Mucosa of rectum (tissue), 2 donors: Measurements from ENCODE around the gene THUMPD3.
A peak's percentile ranks its signal among the peaks of the same experiment; 100 is the strongest.

ENCODE experiments used
- H3K27ac ChIP-seq, 2 donors: one replicate each; pipeline ENCODE4 v1.7.0; 2013; ENCODE audit warnings: inconsistent platforms in 2 of 2, low read depth in 2 of 2, low read length in 2 of 2
- H3K27me3 ChIP-seq, 2 donors: one replicate each; pipeline ENCODE4 v1.7.0; 2013; ENCODE audit warnings: low read length in 2 of 2; ENCODE audit not compliant: control insufficient read depth in 2 of 2, insufficient read depth in 2 of 2
- H3K36me3 ChIP-seq, 2 donors: one replicate each; pipeline ENCODE4 v1.7.0; 2013; ENCODE audit warnings: low read length in 2 of 2; ENCODE audit not compliant: control insufficient read depth in 2 of 2, insufficient read depth in 2 of 2
- H3K4me1 ChIP-seq, 2 donors: one replicate each; pipeline ENCODE4 v1.7.0; 2013; ENCODE audit warnings: low read length in 2 of 2, mild to moderate bottlenecking in 1 of 2; ENCODE audit not compliant: control insufficient read depth in 2 of 2, insufficient read depth in 2 of 2
- H3K4me3 ChIP-seq, 2 donors: one replicate each; pipeline ENCODE4 v1.7.0; 2013; ENCODE audit warnings: low read length in 2 of 2
- H3K9ac ChIP-seq, 2 donors: one replicate each; pipeline ENCODE4 v1.7.0; 2013; ENCODE audit warnings: low read length in 2 of 2, low read depth in 1 of 2, mild to moderate bottlenecking in 1 of 2
- H3K9me3 ChIP-seq, 2 donors: one replicate each; pipeline ENCODE4 v1.7.0; 2013; ENCODE audit warnings: low read length in 2 of 2; ENCODE audit not compliant: control insufficient read depth in 2 of 2
- donor health status: healthy.
- donor health status: Normal muscosa, but diverticular disease.

The THUMPD3 gene

GRCh38 chr3:9362731-9363530 lies at the start of gene THUMPD3:
Gene THUMPD3 (plus strand): TSS chr3:9363054. CDS start chr3:9365069, 2,015 bp downstream.
- Histone ChIP-seq H3K9me3 (no peaks in the 10 kb centered on the region), H3K27ac (peak within 1 kb of the TSS; percentile 87 to 88), H3K4me3 (peak within 1 kb of the TSS; percentile 93 to 99), H3K36me3 (peaks cover 8 to 24% of the 10 kb centered on the region in 2 donors), H3K9ac (peak within 1 kb of the TSS; percentile 83 to 98), H3K4me1 (peaks cover 4 to 8% of the 10 kb centered on the region in 2 donors), H3K27me3 (no peaks in the 10 kb centered on the region)

- H3K36me3 ChIP-seq = no peaks in the 10 kb centered on the region
- H3K27ac ChIP-seq = no peak overlapping the region
- H3K9ac ChIP-seq = no peak overlapping the region
- H3K27me3 ChIP-seq = no peaks in the 10 kb centered on the region
- peaks cover 0 to 2% of the 10 kb centered on the region in 2 donors for H3K4me1 ChIP-seq
- H3K9me3 ChIP-seq = no peaks in the 10 kb centered on the region
- no peak overlapping the region for H3K4me3 ChIP-seq
Measured at GRCh38 chr3:9314796-9315195, 48.1 kb upstream of the THUMPD3 start.

- H3K4me3 ChIP-seq = peak overlapping the region; percentile 40 to 49
- H3K27me3 ChIP-seq = no peaks in the 10 kb centered on the region
- H3K4me1 ChIP-seq = peaks cover 0 to 2% of the 10 kb centered on the region in 2 donors
- H3K9me3 ChIP-seq = no peaks in the 10 kb centered on the region
- peak overlapping the region in 1 of 2 donors; percentile 10 for H3K27ac ChIP-seq
- no peaks in the 10 kb centered on the region for H3K36me3 ChIP-seq
- peak overlapping the region in 1 of 2 donors; percentile 28 for H3K9ac ChIP-seq
Measured at GRCh38 chr3:9316881-9317361, 45.9 kb upstream of the THUMPD3 start.

GRCh38 chr3:9322780-9323179 lies 40.1 kb upstream of the THUMPD3 start:
- Histone ChIP-seq H3K27ac (no peak overlapping the region), H3K9me3 (no peaks in the 10 kb centered on the region), H3K4me1 (no peaks in the 10 kb centered on the region), H3K27me3 (no peaks in the 10 kb centered on the region), H3K36me3 (peaks cover 0 to 5% of the 10 kb centered on the region in 2 donors), H3K4me3 (no peak overlapping the region), H3K9ac (no peak overlapping the region)

GRCh38 chr3:9324944-9325343 lies 37.9 kb upstream of the THUMPD3 start:
- H3K4me3 ChIP-seq = no peak overlapping the region
- no peaks in the 10 kb centered on the region for H3K9me3 ChIP-seq
- H3K27ac ChIP-seq = no peak overlapping the region
- no peaks in the 10 kb centered on the region for H3K27me3 ChIP-seq
- no peaks in the 10 kb centered on the region for H3K4me1 ChIP-seq
- H3K36me3 ChIP-seq = peaks cover 0 to 5% of the 10 kb centered on the region in 2 donors
- H3K9ac ChIP-seq = no peak overlapping the region

GRCh38 chr3:9327578-9327977 lies 35.3 kb upstream of the THUMPD3 start:
- Histone ChIP-seq H3K36me3 (peaks cover 0 to 5% of the 10 kb centered on the region in 2 donors), H3K4me1 (no peaks in the 10 kb centered on the region), H3K9ac (no peak overlapping the region), H3K4me3 (no peak overlapping the region), H3K9me3 (no peaks in the 10 kb centered on the region), H3K27me3 (no peaks in the 10 kb centered on the region), H3K27ac (no peak overlapping the region)

GRCh38 chr3:9330166-9330703 lies 32.6 kb upstream of the THUMPD3 start:
- H3K4me1 ChIP-seq = no peaks in the 10 kb centered on the region
- no peak overlapping the region for H3K9ac ChIP-seq
- H3K4me3 ChIP-seq = no peak overlapping the region
- no peaks in the 10 kb centered on the region for H3K9me3 ChIP-seq
- no peak overlapping the region for H3K27ac ChIP-seq
- H3K27me3 ChIP-seq = no peaks in the 10 kb centered on the region
- H3K36me3 ChIP-seq = no peaks in the 10 kb centered on the region

- no peaks in the 10 kb centered on the region for H3K9me3 ChIP-seq
- H3K9ac ChIP-seq = no peak overlapping the region
- H3K27ac ChIP-seq = no peak overlapping the region
- no peak overlapping the region for H3K4me3 ChIP-seq
- H3K36me3 ChIP-seq = no peaks in the 10 kb centered on the region
- no peaks in the 10 kb centered on the region for H3K27me3 ChIP-seq
- H3K4me1 ChIP-seq = no peaks in the 10 kb centered on the region
Measured at GRCh38 chr3:9331171-9331570, 31.7 kb upstream of the THUMPD3 start.

GRCh38 chr3:9332250-9333030 lies 30.4 kb upstream of the THUMPD3 start:
- no peak overlapping the region for H3K27ac ChIP-seq
- no peaks in the 10 kb centered on the region for H3K27me3 ChIP-seq
- no peaks in the 10 kb centered on the region for H3K9me3 ChIP-seq
- H3K9ac ChIP-seq = no peak overlapping the region
- H3K4me3 ChIP-seq = no peak overlapping the region
- no peaks in the 10 kb centered on the region for H3K36me3 ChIP-seq
- H3K4me1 ChIP-seq = no peaks in the 10 kb centered on the region
